HG03460 (cell line): ENCODE measurements around the gene APBA1.
"Not testable (repeated sequence)": the region's sequence is repeated elsewhere in the genome, so short reads cannot be mapped to it uniquely, and the experiment has no call there.

ENCODE experiments used
- ATAC-seq: cut with Tn5 transposase; IDR thresholded peaks from one replicate; pipeline ENCODE4 v1.9.1; 2021; ENCODE audit not compliant: unreplicated experiment

The APBA1 gene

GRCh38 chr9:69420611-69421270, 251.4 kb downstream of the APBA1 start:
- no peak for ATAC-seq

- no peak for ATAC-seq
These were observed 259.4 kb downstream of the APBA1 start for GRCh38 chr9:69412741-69413150.

- ATAC-seq, result no peak
These were observed 260.0 kb downstream of the APBA1 start for GRCh38 chr9:69411931-69412740.

- ATAC-seq, result no peak
These were observed 260.9 kb downstream of the APBA1 start for GRCh38 chr9:69411246-69411645.

- ATAC-seq, result not testable (repeated sequence)
These were observed 262.2 kb downstream of the APBA1 start for GRCh38 chr9:69409936-69410335.

- ATAC-seq, result no peak
These were observed 271.7 kb downstream of the APBA1 start for GRCh38 chr9:69400470-69400869.

GRCh38 chr9:69397384-69398214, 274.6 kb downstream of the APBA1 start:
- ATAC-seq, result no peak

- ATAC-seq, result no peak
These were observed 275.4 kb downstream of the APBA1 start for GRCh38 chr9:69396759-69397158.

- ATAC-seq, result no peak
These were observed 276.5 kb downstream of the APBA1 start for GRCh38 chr9:69395718-69396117.

- no peak for ATAC-seq
These were observed 278.7 kb downstream of the APBA1 start for GRCh38 chr9:69393425-69393824.

- no peak for ATAC-seq
These were observed 279.3 kb downstream of the APBA1 start for GRCh38 chr9:69392826-69393225.

- no peak for ATAC-seq
These were observed 280.2 kb downstream of the APBA1 start for GRCh38 chr9:69391946-69392345.

GRCh38 chr9:69391487-69391886, 280.7 kb downstream of the APBA1 start:
- ATAC-seq, result no peak

- ATAC-seq, result no peak
These were observed 282.7 kb downstream of the APBA1 start for GRCh38 chr9:69389437-69389995.

GRCh38 chr9:69388596-69388995, 283.6 kb downstream of the APBA1 start:
- no peak for ATAC-seq

- no peak for ATAC-seq
These were observed 285.5 kb downstream of the APBA1 start for GRCh38 chr9:69386651-69387050.

- no peak for ATAC-seq
These were observed 286.6 kb downstream of the APBA1 start for GRCh38 chr9:69385581-69386033.

GRCh38 chr9:69382135-69382534, 290.0 kb downstream of the APBA1 start:
- no peak for ATAC-seq

- ATAC-seq, result no peak
These were observed 291.4 kb downstream of the APBA1 start for GRCh38 chr9:69380811-69381210.

- no peak for ATAC-seq
These were observed 291.9 kb downstream of the APBA1 start for GRCh38 chr9:69380301-69380700.
